ENCODE data around the gene FHOD3. TPM values are rescaled to one million over a fixed set of nuclear protein-coding genes. Genes with fewer than 3 reads are reported as not detected.

FHOD3 gene
- total RNA-seq = 5.4 TPM
- long read RNA-seq, partial matches to known transcripts = 2 of 12 reads
- long read RNA-seq, other reads (novel, unspliced or antisense) = 9 of 12 reads

- no peak for DNase-seq (ENCODE audit: low spot score)
Observed at GRCh38 chr18:36297417-36298125, at the start of gene FHOD3. Gene FHOD3 (plus strand): TSS chr18:36297713. CDS start chr18:36297836, 123 bp downstream.

- no peak for DNase-seq (ENCODE audit: low spot score)
Observed at GRCh38 chr18:36249392-36249791, 48.1 kb upstream of the FHOD3 start.

GRCh38 chr18:36250827-36251226 lies 46.7 kb upstream of the FHOD3 start:
- no peak for DNase-seq (ENCODE audit: low spot score)

GRCh38 chr18:36255072-36255698 lies 42.3 kb upstream of the FHOD3 start:
- DNase-seq (ENCODE audit: low spot score) = no peak

GRCh38 chr18:36256094-36256493 lies 41.4 kb upstream of the FHOD3 start:
- no peak for DNase-seq (ENCODE audit: low spot score)

- DNase-seq (ENCODE audit: low spot score) = no peak
Observed at GRCh38 chr18:36262971-36263370, 34.5 kb upstream of the FHOD3 start.

GRCh38 chr18:36264283-36264682 lies 33.2 kb upstream of the FHOD3 start:
- no peak for DNase-seq (ENCODE audit: low spot score)

GRCh38 chr18:36265015-36265414 lies 32.5 kb upstream of the FHOD3 start:
- no peak for DNase-seq (ENCODE audit: low spot score)

GRCh38 chr18:36269157-36269556 lies 28.4 kb upstream of the FHOD3 start:
- DNase-seq (ENCODE audit: low spot score) = no peak

- no peak for DNase-seq (ENCODE audit: low spot score)
Observed at GRCh38 chr18:36271153-36271552, 26.4 kb upstream of the FHOD3 start.

- DNase-seq (ENCODE audit: low spot score) = no peak
Observed at GRCh38 chr18:36273347-36273746, 24.2 kb upstream of the FHOD3 start.

- DNase-seq (ENCODE audit: low spot score) = no peak
Observed at GRCh38 chr18:36274083-36274715, 23.3 kb upstream of the FHOD3 start.

GRCh38 chr18:36275561-36275960 lies 22.0 kb upstream of the FHOD3 start:
- no peak for DNase-seq (ENCODE audit: low spot score)

GRCh38 chr18:36279001-36279400 lies 18.5 kb upstream of the FHOD3 start:
- no peak for DNase-seq (ENCODE audit: low spot score)

GRCh38 chr18:36281936-36282335 lies 15.6 kb upstream of the FHOD3 start:
- DNase-seq (ENCODE audit: low spot score) = no peak

GRCh38 chr18:36283448-36283847 lies 14.1 kb upstream of the FHOD3 start:
- DNase-seq (ENCODE audit: low spot score) = no peak

GRCh38 chr18:36284268-36284667 lies 13.2 kb upstream of the FHOD3 start:
- no peak for DNase-seq (ENCODE audit: low spot score)

GRCh38 chr18:36284671-36285295 lies 12.7 kb upstream of the FHOD3 start:
- no peak for DNase-seq (ENCODE audit: low spot score)

- DNase-seq (ENCODE audit: low spot score) = no peak
Observed at GRCh38 chr18:36287653-36288052, 9.9 kb upstream of the FHOD3 start.

GRCh38 chr18:36288689-36289088 lies 8.8 kb upstream of the FHOD3 start:
- DNase-seq (ENCODE audit: low spot score) = no peak

GRCh38 chr18:36294031-36294430 lies 3.5 kb upstream of the FHOD3 start:
- DNase-seq (ENCODE audit: low spot score) = no peak

- no peak for DNase-seq (ENCODE audit: low spot score)
Observed at GRCh38 chr18:36295214-36295613, 2.3 kb upstream of the FHOD3 start.

Measured in mesenteric fat pad (tissue), 1 donor.